ENCODE results near the gene WDR90. TPM values are rescaled to one million over a fixed set of nuclear protein-coding genes. Genes with fewer than 3 reads are reported as not detected.

The WDR90 gene
- total and polyA plus RNA-seq, 2 of the 13 experiments (the other 11 are each of a cell fraction or from before 2014, with no cell fraction given) = 14.9 to 28.9 TPM

DNA sequence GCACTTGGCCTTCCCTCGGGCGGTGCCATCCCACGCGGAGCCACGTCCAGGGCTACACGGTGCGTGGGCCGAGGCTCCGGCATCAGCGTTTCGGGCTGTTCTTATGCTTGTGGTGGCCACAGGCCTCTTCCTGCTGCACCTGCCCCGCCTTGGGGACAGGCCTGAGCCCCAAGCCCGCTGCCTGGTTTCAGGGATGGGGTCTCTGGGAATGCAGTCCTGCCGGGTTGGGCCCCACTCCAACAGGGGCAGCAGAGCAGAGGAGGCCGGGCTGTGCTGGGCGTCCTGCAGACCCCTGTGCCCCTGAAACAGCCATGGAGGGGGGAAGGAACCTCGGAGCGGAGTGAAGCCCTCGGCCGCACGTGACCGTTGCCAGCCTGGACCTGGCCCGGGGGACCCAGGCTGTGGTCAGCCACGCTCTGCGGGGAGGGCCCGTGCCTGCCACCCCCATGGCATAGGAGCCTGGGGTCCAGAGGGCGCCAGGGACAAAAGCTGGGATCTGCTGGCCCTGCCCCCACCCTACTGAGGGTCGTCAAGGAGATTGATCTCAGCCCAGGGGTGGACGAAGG is 18.8 kb upstream of the WDR90 start:
- ChIA-PET CTCF (ENCODE audit: low intra/inter-chr PET ratio, low total read pairs) (no interaction called here), POLR2A (interaction anchor here (1.0 to 1.5 kb wide), 2 partner anchors 18 to 42 kb away, joined by 3 to 5 read pairs; no protein-coding TSS in a partner anchor)
- no peak for FAIRE-seq
- Histone ChIP-seq H3K4me1 (ENCODE audit: insufficient read depth, low read length) (peaks cover 30% of the 10 kb centered on the region), H3K79me2 (ENCODE audit: insufficient read depth, low read length) (peaks cover 3% of the 10 kb centered on the region), H3K36me3 (replicated peaks in 1 of 2; ENCODE audit: control insufficient read depth in 1 of 2, insufficient read depth in 2 of 2, low read length in 2 of 2) (peaks cover 4% of the 10 kb centered on the region in 2 experiments; a peak in 2 of 5 replicates), H3K4me3 (replicated peaks in 1 of 3; ENCODE audit: insufficient read depth in 1 of 3, low read depth in 2 of 3, low read length in 3 of 3) (peak overlapping the region; percentile 58 to 74 (median 63)), H2AFZ (ENCODE audit: low read length) (no peak overlapping the region), H4K20me1 (ENCODE audit: insufficient read depth, low read length) (no peaks in the 10 kb centered on the region), H3K9me3 (ENCODE audit: low read length) (no peaks in the 10 kb centered on the region), H3K27me3 (ENCODE audit: control insufficient read depth in 1 of 2, insufficient read depth in 2 of 2, low read length in 2 of 2) (no peaks in the 10 kb centered on the region), H3K9ac (ENCODE audit: insufficient read depth, low read depth, low read length) (peak overlapping the region; percentile 67), H3K27ac (ENCODE audit: extremely low read length, insufficient read depth, low read length) (peak overlapping the region; percentile 71), H3K4me2 (ENCODE audit: low read depth, low read length) (peak overlapping the region; percentile 95)
- no TSS peak for BruUV-seq (replicated peaks)
- ATAC-seq = peak; percentile 38
- intact Hi-C loops (cut with micrococcal nuclease; ENCODE audit: unreplicated experiment) (no loop called here), in situ Hi-C loops (cut with HindIII; ENCODE audit: extremely low pct_ligation_motif_present, low pct_unique_long_range_greater_than_20kb) (no loop called here)
- WGBS (ENCODE audit: low lambda C conversion rate) = 0% methylated on average over 3 of the region's 29 CpGs
- DNase-seq (ENCODE audit: low spot score) = no peak
- TF ChIP-seq MAFF (IDR thresholded peaks at IDR 0.05; ENCODE audit: low read depth, low read length) (no peak), SIX4 (CRISPR knock-in tag; IDR thresholded peaks at IDR 0.05) (peak; percentile 97), TFDP1 (CRISPR knock-in tag; IDR thresholded peaks at IDR 0.05; ENCODE audit: borderline replicate concordance) (0 out of 2 replicates have a peak, but pooled peaks have one; percentile 40), ZNF839 (CRISPR knock-in tag; IDR thresholded peaks at IDR 0.05; ENCODE audit: borderline replicate concordance) (0 out of 2 replicates have a peak, but pooled peaks have one; percentile 10), PRDM10 (CRISPR knock-in tag; IDR thresholded peaks at IDR 0.05; ENCODE audit: low read depth) (no peak), ZNF550 (CRISPR knock-in tag; IDR thresholded peaks at IDR 0.05; ENCODE audit: borderline replicate concordance) (no peak), ZNF558 (CRISPR knock-in tag; IDR thresholded peaks at IDR 0.05; ENCODE audit: borderline replicate concordance) (0 out of 2 replicates have a peak, but pooled peaks have one; percentile 79), ZSCAN22 (CRISPR knock-in tag; IDR thresholded peaks at IDR 0.05) (no peak), ZNF10 (CRISPR knock-in tag; IDR thresholded peaks at IDR 0.05; ENCODE audit: borderline replicate concordance, low read depth) (no peak), ZNF672 (CRISPR knock-in tag; IDR thresholded peaks at IDR 0.05) (no peak), SMAD9 (CRISPR knock-in tag; IDR thresholded peaks at IDR 0.05) (no peak), NFE2L1 (CRISPR knock-in tag; IDR thresholded peaks at IDR 0.05; ENCODE audit: borderline replicate concordance) (no peak), MED1 (CRISPR knock-in tag; IDR thresholded peaks at IDR 0.05) (peak; percentile 7; the same call in 1 of the 2 replicates), ELF1 (CRISPR knock-in tag; IDR thresholded peaks at IDR 0.05) (no peak), ZNF441 (CRISPR knock-in tag; IDR thresholded peaks at IDR 0.05; ENCODE audit: borderline replicate concordance) (no peak)
- TF ChIP-seq, protein P1, sequence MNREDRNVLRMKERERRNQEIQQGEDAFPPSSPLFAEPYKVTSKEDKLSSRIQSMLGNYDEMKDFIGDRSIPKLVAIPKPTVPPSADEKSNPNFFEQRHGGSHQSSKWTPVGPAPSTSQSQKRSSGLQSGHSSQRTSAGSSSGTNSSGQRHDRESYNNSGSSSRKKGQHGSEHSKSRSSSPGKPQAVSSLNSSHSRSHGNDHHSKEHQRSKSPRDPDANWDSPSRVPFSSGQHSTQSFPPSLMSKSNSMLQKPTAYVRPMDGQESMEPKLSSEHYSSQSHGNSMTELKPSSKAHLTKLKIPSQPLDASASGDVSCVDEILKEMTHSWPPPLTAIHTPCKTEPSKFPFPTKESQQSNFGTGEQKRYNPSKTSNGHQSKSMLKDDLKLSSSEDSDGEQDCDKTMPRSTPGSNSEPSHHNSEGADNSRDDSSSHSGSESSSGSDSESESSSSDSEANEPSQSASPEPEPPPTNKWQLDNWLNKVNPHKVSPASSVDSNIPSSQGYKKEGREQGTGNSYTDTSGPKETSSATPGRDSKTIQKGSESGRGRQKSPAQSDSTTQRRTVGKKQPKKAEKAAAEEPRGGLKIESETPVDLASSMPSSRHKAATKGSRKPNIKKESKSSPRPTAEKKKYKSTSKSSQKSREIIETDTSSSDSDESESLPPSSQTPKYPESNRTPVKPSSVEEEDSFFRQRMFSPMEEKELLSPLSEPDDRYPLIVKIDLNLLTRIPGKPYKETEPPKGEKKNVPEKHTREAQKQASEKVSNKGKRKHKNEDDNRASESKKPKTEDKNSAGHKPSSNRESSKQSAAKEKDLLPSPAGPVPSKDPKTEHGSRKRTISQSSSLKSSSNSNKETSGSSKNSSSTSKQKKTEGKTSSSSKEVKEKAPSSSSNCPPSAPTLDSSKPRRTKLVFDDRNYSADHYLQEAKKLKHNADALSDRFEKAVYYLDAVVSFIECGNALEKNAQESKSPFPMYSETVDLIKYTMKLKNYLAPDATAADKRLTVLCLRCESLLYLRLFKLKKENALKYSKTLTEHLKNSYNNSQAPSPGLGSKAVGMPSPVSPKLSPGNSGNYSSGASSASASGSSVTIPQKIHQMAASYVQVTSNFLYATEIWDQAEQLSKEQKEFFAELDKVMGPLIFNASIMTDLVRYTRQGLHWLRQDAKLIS (CRISPR knock-in tag; IDR thresholded peaks at IDR 0.05) = no peak
